ENCODE measurements around the gene GABRB1.

DNA sequence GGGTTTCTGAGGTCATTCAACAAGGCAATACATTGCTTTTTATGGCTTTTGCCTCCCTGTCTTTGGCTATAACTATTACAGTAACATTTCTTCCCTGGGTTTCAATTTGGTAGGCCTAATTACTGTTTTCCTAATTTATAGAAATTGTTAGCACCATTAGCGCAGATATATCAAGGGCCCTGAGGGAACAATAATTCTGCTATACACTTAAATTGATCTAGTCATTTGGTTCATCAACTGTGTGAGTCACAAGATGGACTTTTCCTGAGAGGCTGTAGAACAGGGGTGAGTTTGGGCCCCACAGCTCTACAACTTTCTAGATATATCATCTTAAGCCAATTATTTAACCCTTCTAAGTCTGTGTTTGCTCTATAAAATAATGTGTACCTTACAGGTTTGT lies 324.2 kb downstream of the GABRB1 start:
- TF ChIP-seq, protein P1, sequence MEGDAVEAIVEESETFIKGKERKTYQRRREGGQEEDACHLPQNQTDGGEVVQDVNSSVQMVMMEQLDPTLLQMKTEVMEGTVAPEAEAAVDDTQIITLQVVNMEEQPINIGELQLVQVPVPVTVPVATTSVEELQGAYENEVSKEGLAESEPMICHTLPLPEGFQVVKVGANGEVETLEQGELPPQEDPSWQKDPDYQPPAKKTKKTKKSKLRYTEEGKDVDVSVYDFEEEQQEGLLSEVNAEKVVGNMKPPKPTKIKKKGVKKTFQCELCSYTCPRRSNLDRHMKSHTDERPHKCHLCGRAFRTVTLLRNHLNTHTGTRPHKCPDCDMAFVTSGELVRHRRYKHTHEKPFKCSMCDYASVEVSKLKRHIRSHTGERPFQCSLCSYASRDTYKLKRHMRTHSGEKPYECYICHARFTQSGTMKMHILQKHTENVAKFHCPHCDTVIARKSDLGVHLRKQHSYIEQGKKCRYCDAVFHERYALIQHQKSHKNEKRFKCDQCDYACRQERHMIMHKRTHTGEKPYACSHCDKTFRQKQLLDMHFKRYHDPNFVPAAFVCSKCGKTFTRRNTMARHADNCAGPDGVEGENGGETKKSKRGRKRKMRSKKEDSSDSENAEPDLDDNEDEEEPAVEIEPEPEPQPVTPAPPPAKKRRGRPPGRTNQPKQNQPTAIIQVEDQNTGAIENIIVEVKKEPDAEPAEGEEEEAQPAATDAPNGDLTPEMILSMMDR (conservative IDR thresholded peaks at IDR 0.05 in 1 of 2, IDR thresholded peaks at IDR 0.05 in 1 of 2; ENCODE audit: low read depth in 1 of 2, low read length in 2 of 2) = no peak
- no peak for TF ChIP-seq EZH2 (IDR thresholded peaks at IDR 0.05; ENCODE audit: low read length, missing control alignments)

Data from fibroblast of lung (primary cell).